Stimulated activated CD8-positive, alpha-beta memory T cell treated with anti-CD3 and anti-CD28 coated beads, Interleukin-12 subunit alpha, Interleukin-12 subunit beta, amount 100 ng/mL, for 1 hour (primary cell): ENCODE results near the gene C10orf71.

Source experiments
- DNase-seq: peaks from one replicate; pipeline ENCODE4 v3.0.0-alpha.2; 2020; ENCODE audit warnings: low read depth

Gene C10orf71

DNA sequence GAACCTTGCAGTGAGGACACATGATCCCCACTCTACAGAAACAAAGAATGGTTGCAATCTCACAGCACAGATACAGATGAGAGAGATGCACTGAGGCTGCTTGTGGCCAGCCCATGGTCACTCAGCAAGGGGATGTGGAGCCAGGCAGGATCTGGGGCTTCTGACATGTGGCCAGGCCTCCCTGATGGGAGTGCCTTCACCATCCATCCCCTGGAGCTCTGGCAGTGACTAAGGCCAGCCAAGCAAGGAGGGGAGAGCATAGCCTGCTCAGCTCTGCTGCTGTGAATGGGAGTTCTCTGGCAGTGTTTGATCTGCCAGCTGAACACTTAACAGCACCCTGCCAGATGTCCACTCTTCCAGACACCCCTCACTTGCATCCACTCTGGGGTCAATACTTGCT, 19.8 kb downstream of the C10orf71 start:
- DNase-seq, result no peak

DNA sequence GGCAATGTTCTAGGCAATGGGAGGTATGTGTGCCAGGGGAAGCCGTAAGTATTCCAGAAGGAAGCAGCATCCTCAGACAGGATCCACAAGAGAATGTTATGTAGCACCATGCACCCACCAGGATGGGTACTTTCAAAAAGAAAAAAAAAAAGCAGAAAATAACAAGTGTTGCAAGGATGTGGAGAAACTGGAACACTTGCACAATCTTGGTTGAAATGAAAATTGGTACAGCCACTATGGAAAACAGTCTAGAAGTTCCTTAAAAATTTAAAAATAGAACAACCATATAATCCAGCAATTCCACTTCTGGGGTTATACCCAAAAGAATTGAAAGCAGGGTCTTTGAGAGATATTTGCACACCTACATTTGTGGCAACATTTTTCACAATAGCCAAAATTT, 20.2 kb downstream of the C10orf71 start:
- no peak for DNase-seq

DNA sequence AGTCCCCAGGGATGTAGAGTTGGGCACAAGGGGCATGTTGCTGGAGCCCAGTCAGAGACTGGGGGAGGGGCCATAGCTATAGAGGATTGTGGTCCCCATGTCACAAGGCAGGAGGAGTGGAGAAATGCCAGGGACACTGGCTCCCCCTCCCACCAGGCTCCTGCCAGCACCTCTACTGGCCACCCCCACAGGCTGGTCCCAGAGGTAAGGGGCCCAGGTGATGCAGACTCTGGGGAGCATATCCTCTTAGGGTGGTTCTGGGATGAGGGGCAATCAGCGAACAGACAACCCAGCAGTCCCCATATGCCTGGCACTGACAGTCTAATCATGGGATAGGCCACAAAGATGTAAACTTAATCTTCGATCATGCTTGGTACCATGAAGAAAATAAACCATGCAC, 21.2 kb downstream of the C10orf71 start:
- DNase-seq, result no peak

DNA sequence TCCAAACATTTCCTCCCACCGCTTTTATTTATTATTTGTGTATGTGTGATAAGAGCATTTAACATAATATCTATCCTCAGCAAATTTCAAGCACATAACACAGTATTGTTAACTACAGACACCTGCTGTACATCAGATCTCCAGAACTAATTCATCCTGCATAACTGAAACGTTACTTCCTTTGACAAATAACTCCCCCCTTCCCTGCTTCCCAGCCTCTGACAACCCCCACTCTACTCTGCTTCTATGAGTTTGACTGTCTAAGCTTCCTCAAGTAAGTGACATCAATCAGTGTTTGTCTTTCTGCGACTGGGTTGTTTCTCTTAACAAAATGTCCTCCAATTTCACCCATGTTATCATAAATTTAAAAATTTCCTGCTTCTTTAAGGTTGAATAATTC, 22.1 kb downstream of the C10orf71 start:
- DNase-seq, result no peak

DNA sequence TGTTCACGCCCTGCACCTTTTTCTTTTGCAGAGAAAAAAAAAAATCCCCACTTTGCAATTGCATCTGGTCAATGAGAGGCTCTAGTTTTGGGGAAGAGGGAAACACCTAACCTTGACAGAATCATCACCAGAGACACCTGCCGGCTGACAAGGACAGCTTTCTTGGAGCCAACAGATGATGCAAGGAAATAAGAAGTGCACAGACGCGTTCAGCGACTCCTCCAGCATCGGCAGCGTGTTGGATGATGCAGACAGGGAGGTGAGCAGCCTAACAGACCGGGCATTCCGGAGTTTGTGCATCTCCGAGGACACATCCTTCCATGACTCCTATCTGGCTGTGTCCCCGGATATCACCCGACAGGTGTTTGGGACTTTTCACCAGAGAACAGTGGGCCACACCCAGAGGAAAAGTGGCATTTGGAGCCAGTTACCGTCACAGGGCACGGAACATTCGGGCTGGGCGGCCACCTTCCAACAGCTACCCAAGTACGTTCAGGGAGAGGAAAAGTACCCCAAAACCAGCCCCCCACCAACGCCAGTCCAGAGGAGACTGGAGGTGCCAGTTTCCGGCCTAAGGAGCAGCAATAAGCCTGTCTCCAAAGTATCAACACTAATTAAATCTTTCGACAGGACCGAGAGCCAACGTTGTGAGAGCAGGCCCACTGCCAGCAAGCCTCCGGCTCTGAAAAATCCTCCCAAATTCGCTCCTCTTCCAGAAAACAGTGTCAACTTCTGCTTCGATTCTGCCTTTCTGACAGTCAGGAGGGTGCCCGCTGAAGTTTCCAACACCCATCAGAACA, 23.6 kb downstream of the C10orf71 start:
- DNase-seq, result no peak

DNA sequence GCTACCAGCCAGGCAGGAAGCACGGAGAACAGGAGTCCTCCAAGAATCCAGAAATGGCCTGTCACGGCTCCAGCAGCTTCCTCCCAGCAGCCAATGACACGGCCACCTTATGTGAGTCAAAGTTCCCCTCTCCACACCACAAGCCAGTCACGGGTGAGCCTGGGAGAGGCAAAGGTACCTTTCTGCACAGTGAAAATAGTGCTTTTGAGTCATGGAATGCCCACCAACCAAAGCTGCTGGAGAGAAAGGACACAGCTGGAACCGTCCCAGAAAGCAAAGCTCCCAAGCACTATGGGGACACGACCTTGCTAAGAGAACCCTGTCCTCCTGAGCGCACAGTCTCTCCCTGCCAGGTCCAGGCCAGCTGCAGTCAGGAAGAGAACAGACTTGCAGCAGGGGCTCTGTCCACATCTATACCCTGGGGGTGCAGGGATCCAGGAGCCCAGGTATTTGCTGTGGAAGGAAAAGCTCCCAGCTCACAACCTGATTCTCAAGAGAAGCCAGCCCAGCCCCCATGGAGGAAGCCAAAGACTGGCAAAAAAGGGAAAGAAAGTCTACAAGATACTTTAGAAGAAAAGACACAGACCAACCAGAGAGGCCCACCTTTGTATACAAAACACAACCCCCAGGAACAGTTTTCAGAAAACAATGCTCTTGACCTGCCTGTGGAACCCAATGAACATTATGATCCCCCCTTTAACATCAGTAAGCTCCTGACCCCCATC, 24.4 kb downstream of the C10orf71 start:
- DNase-seq, result no peak

DNA sequence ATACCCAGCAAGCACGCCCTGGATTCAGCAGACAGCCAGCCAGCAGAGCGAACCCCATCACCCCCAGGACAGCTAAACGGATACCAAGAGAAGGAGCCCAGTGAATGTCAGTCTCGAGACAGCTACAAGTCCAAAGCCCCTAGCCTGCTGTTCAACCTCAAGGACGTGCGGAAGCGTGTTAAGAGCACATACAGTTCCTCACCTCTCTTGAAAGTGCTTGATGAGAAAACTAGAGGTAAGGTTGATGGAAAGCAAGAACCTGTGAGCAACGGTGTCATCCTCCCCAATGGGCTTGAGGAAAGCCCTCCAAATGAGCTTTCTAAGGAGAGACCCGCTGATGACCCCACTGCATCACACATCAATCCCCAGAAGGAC, 24.9 kb downstream of the C10orf71 start:
- no peak for DNase-seq

DNA sequence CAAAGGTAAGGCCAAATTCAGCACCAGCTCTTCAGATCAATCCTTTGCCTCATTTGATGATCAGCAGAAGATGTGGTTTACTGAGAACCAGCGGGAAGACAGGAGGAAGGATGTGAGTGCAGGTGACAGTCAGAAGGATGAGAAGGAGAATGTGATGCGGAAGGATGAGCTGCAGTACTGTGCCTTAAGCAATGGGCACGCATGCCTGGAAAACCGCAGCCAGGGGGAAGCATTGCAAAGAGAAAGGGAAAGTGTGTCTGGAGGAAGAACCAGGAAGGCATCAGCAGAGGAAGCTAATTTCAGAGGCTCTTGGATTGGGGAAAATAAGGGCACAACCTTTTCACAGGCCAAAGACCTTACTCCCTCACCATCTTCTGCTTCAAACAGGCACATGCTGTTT, 25.7 kb downstream of the C10orf71 start:
- DNase-seq, result no peak

DNA sequence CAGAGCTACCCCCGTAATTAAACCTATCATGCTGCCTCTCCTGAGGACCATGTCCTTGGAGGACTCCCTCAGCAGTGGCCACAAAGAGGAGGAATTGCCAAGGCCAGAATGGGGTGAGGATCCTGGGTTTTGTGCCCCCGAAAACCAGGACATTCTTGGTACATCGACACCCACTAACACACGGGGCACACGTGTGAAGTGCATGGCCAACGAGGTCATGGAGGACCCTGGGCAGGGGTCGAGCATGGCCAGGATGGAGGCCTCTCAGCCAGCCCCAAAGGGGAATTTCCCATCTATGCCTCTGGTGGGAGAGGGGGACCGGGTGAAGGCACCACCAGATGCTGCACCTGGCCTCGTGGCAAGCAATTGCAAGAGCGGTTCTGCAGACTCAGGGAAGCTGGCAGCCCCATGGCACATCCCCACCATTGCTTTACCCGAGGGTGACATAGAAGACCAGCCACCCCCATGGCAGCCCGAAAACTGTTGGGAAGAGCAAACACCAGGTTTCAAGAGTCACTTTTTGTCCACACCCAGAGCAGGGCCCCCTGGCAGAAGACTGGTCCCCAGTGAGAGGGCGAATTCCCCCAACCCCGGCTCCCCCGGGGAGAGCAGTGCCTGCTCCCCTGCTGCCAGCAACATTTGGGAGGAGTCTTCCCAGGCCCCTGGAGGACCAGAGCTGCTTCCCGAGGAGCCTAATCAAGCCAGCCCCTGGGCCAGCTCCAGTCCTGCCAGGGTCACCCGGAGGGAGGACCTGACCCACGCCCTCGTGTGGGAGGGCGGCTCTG, 26.4 kb downstream of the C10orf71 start:
- DNase-seq, result no peak

DNA sequence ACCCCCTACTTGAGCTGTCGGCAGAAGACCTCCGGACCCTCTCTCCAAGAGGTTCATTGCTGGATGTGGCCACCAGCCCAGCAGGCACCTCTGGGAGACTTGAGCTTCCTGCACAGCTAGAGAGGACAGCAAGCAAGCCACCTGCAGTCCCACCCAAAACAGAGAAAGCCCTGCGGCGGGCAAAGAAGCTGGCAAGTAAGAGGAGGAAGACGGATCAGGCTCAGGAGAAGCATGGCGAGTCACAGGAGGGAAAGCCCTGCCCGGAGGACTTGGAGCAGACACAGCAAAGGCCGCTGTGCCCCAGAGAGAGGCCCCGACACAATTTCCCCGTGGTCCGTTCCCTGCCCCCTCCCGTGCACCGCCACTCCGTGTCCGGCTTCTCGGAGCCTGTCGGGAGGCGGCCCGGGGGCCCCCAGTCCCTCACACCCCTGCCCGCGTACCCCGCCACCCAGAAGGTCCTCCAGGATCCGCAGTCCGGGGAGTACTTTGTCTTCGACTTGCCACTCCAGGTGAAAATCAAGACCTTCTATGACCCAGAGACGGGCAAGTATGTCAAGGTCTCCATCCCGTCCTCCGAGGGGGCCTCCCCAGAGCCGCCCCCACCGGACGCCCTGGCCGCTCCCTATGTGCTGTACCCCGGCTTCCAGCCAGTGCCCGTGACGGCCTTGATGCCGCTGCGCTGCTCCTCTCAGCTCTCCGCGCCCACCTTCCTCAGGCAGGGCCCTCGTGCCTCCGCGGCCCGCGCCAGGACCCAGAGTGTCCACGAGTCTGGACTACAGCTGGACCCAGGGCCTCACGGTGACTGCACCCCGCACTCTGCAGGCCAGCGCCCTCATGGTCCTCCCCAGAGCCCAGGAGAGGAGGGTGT, 27.2 kb downstream of the C10orf71 start:
- no peak for DNase-seq

DNA sequence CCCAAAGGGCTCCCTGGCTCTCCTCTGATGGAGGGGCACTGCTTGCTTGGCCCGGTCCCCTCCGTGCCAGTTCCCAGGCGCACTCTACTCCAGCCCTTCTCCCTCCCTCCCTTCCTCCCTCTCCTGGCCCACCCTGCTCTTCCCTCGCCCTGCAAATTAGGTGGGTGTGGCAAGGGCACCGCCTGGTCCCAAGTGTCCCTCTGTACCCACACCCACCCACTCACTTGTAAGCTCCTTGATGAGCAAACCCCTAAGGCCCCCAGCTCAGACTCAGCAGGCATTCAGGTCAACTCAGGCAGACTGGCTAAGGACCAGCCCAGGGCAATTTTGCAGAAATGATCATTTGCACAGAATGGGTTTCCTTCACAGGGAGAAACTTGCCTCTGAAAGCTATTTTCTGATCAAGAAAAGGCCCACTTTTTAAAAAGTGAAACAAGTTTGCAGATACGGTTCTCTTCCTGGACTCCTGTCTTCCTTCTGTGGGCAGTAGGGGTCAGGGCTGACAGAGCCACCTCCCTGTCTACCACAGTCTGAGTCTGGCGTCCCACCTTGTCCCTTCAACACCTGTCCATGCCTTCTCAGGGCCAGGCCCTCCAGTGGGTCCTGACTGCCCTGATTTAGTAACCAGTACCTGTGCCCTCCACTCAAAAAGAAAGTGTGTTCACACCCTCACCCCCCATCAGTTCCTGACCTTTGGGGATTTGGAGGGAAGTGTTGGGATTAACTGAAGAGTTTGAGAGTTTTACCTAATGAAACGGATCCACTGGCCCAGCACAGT, 28.3 kb downstream of the C10orf71 start:
- no peak for DNase-seq

DNA sequence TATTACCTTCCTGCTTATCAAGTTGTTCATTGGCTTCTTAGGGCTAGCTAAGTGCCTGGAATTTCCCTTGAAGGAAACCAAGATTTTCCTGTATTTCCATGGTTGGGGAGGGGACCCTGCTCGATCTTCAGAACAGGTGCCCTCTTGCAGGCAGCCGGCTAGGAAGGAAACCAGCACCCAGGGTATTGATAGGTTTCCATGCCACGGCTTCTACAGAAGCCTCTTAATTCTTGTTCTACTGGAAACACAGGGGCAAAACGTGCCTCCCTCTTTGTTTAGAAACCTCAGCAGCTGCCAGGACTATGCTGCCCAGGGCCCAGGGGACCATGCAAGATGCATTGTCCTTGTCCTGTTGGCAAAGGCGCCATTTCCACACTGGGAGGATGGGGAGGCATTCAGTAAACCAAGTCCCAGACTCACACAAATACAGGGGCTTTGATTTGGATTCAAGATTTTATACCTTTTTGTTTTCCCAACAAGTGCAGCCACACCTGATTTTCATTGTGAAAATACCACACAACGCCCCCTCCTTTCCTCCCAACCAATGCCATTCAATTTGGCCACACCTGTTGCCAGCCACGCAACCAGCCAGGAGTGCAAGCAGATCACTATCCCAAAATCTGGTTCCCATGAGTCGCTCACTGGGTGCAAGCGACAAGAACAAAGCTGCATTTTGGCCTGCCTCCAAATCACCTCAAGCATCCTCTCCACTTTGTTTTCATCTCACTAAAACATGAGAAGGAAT, 29.6 kb downstream of the C10orf71 start:
- DNase-seq, result no peak

DNA sequence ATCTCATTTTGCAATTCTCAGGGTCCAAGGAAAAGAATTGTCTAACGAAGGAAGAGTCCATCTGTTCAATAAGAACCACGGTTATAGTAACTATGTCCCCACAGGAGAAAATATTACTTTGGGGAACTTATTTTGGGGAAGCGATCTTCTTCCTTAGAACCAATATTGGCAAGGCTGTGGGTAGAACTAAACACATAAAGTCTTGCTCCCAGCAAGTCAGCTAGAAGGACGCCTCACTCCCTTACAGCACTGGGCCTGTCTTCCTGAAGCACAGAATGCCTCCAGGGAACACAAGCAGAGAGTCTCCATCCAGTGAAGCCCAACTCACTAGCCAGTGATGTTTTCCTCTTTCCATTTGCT, 30.2 kb downstream of the C10orf71 start:
- no peak for DNase-seq

DNA sequence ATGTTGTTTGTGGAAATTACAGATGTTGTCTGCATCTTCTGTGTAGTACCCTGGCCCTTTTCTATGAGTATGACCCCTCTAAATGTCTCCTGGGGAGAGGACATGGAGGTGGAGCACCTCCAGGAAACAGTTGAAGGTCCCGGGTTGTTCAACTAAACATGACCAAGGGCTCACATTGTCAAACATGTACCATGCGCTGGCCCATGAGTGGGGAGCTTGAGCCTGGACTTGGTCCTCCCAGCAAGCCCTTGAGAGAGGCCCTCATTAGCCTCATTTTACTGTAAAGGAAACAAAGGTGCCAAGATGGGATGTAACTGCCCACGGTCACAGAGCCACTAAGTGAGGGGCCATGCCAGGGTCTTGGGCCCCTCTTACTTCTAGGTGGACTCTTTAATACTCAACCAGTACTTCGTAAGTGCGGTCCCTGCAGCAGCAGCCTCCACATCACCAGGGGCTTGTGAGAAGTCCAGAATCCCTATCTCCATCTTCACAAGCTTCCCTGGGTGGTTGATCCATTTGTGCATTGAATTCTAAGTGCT, 31.2 kb downstream of the C10orf71 start:
- DNase-seq, result no peak

DNA sequence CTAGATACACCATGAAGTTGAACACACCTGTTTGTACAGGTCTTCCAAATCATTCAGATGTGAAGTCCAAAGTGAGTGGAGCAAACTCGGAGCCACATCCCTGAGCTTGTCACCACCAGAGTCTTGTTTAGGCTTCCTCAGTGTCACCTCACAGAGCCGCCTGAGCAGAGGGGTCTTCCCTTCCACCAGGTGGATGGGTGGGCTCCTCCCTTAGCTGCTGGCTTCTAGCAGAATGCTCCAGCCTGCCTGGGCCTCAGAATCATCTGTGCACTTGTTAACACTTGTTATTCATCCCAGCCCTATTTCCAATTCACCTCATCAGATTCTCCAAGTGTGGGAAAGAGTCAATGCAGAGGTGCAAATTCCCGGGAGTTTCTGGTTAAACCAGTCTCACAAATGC, 32.5 kb downstream of the C10orf71 start:
- DNase-seq, result no peak

DNA sequence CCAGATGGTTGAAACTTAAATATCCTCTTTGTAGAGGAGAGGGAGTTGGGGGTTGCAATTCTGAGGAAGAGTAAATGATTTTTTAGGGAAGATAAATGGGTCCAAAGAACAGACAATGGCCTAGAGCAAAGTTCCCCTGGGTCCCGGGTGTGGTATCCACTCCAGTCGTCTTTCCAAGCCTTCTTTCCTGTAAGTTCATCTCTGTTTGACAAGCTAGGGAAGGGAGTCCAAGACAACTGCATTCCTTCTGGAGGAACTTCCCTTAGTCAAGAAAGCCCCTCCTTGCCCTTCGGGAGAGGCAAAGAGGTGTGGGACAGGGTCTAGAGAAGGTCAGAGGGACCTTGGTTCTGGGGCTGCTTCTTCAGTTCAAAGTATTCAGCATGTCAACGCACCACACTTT, 33.4 kb downstream of the C10orf71 start:
- DNase-seq, result no peak

DNA sequence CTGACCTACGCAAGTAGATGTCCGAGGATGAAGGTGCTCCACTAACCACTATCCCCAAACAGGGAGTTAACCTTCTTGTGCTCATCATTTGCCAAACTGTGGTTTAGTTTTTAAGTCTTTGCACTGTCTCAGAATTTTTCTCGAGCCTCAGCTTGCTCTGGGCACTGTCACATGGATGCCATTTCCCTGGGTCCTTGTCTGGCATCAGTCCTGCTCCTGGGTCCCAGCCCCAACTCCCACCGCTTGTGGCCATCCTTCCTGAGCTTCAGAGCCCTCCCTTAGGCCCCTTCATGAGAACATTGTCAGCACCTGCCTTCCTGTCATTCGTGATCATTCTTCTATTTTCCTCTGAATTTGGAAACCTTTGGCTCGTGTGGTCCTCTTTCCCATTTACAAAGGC, 33.8 kb downstream of the C10orf71 start:
- no peak for DNase-seq

DNA sequence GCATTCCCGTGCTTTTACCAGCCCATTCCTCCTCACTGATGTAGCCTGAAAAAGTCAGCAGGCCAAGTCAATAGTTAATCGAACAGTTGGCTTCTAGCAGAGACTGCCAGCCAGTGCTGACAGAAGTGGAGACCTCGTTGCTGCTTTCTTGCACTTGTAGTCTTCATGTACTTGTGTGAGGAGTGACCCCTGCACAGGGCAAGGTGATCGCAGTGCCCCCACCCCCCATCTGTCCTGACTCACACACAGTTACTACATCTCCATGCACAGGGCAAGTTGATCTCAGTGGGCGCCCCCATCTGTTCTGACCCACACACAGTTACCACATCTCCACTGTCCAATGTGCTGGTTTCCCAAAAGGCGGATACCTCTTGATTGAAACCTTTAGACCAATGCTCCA, 34.2 kb downstream of the C10orf71 start:
- DNase-seq, result no peak

DNA sequence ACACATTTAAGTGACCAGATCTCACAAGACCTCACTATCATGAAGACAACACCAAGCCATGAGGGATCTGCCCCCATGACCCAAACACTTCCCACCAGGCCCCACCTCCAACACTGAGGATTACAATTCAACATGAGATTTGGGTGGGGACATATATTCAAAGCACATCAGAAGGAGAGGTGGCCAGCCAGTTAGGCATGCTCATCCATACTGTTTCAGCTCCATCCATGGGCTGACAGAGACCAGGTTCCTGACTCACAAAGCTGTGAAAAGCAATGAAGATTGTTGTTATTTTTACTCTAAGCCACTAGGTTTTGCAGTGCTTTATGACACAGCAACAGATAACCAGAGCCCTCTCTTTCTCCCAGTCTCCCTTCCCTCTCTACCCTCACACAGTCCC, 36.0 kb downstream of the C10orf71 start:
- no peak for DNase-seq

DNA sequence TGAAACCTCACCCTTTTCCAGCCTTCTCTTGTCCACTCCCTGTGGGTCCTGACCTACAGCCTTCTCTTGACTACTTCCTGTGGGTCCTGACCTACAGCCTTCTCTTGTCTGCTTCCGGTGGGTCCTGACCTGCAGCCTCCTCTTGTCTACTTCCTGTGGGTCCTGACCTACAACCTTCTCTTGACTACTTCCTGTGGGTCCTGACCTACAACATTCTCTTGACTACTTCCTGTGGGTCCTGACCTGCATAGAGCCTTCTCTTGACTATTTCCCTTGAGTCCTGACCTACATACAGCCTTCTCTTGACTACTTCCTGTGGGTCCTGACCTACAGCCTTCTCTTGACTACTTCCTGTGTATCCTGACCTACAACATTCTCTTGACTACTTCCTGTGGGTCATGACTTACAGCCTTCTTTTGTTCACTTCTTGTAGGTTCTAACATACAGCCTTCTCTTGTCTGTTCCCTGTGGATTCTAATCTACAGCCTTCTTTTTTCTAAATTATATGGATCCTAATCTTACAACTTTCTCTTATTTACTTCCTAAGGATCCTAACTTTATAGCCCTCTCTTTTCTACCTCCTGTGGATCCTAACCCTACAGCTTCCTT, 36.5 kb downstream of the C10orf71 start:
- no peak for DNase-seq
